Measurements from ENCODE around the gene DPEP2NB.

GRCh38 chr16:68013440-68013839 is 2.3 kb downstream of the DPEP2NB start:
- TF ChIP-seq CTCF (IDR thresholded peaks at IDR 0.05; ENCODE audit: insufficient read depth, low read length, poor library complexity, severe bottlenecking) = no peak
- no peak for TF ChIP-seq EZH2phosphoT487 (conservative IDR thresholded peaks at IDR 0.05; ENCODE audit: low read length)

Measured in SU-DHL-6 (cell line).